ENCODE data around the gene RNF186.
"Not testable (repeated sequence)": the region's sequence is repeated elsewhere in the genome, so short reads cannot be mapped to it uniquely, and the experiment has no call there.

RNF186 gene

GRCh38 chr1:19849307-19849706 is 34.2 kb upstream of the RNF186 start:
- not testable (repeated sequence) for H3K14ac ChIP-seq (ENCODE audit: low read length)
- WGBS, 2 donors (ENCODE audit: extremely low coverage in 2 of 2, insufficient read length in 2 of 2, insufficient replicate concordance in 1 of 2): no CpG with 5 or more reads among the region's 3 CpGs

DNA sequence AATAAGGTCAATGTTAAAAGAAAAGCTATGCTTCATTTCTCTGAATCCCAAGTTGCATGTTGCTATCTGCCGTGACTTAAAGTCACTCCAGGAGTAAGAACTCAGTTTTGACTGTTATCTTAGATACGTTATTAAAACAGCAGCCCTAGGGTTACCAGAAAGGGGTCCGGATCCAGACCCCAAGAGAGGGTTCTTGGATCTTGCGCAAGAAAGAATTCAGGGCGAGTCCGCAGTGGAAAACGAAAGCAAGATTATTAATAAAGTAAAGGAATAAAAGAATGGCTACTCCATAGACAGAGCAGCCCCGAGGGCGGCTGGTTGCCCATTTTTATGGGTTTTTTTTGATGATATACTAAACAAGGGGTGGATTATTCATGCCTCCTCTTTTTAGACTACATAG is 32.3 kb upstream of the RNF186 start:
- no CpG with 5 or more reads among the region's 9 CpGs for WGBS, 2 donors (ENCODE audit: extremely low coverage in 2 of 2, insufficient read length in 2 of 2, insufficient replicate concordance in 1 of 2)
- not testable (repeated sequence) for H2BK5ac ChIP-seq (ENCODE audit: low read length); H3K4me2 ChIP-seq (ENCODE audit: insufficient read depth, low read length, poor library complexity, severe bottlenecking); H2BK15ac ChIP-seq (ENCODE audit: low read length); H3K23ac ChIP-seq (ENCODE audit: low read depth, low read length, poor library complexity); H3K18ac ChIP-seq (ENCODE audit: low read length); H3K36me3 ChIP-seq (replicated peaks in 1 of 2; ENCODE audit: control insufficient read depth in 2 of 2, insufficient read depth in 2 of 2, low read length in 2 of 2); H3K4me1 ChIP-seq (ENCODE audit: control insufficient read depth in 2 of 2, insufficient read depth in 1 of 2, low read depth in 1 of 2, low read length in 2 of 2); H2AFZ ChIP-seq (ENCODE audit: low read length); H3K4ac ChIP-seq (ENCODE audit: low read length); H3K27ac ChIP-seq (replicated peaks; ENCODE audit: low read length); H3K79me1 ChIP-seq (ENCODE audit: low read depth, low read length); H3K4me3 ChIP-seq (ENCODE audit: low read length in 2 of 2); H2BK120ac ChIP-seq (ENCODE audit: low read depth, low read length); H3K9ac ChIP-seq (ENCODE audit: low read depth, low read length, poor library complexity); H2BK12ac ChIP-seq (ENCODE audit: low read length); H3K14ac ChIP-seq (ENCODE audit: low read length); H4K8ac ChIP-seq (ENCODE audit: low read depth, low read length); H2AK5ac ChIP-seq (ENCODE audit: low read depth, low read length); H3K9me3 ChIP-seq (replicated peaks in 1 of 2; ENCODE audit: control insufficient read depth in 2 of 2, insufficient read depth in 1 of 2, low read depth in 1 of 2, low read length in 2 of 2); DNase-seq (ENCODE audit: low spot score); H4K91ac ChIP-seq (ENCODE audit: low read depth, low read length, poor library complexity)
- peaks cover 0 to 34% (median 0%) of the 10 kb centered on the region in 3 experiments for H3K27me3 ChIP-seq (ENCODE audit: control insufficient read depth in 3 of 3, insufficient read depth in 3 of 3, low read depth in 1 of 3, low read length in 3 of 3)

More at GRCh38 chr1:19849307-19849706, 34.2 kb upstream of the RNF186 start:
- H2AFZ ChIP-seq (ENCODE audit: low read length); H2BK5ac ChIP-seq (ENCODE audit: low read length); H3K4ac ChIP-seq (ENCODE audit: low read length); H3K27ac ChIP-seq (replicated peaks; ENCODE audit: low read length); H3K79me1 ChIP-seq (ENCODE audit: low read depth, low read length); H3K4me2 ChIP-seq (ENCODE audit: insufficient read depth, low read length, poor library complexity, severe bottlenecking); H3K36me3 ChIP-seq (replicated peaks in 1 of 2; ENCODE audit: control insufficient read depth in 2 of 2, insufficient read depth in 2 of 2, low read length in 2 of 2); H2BK12ac ChIP-seq (ENCODE audit: low read length); H4K91ac ChIP-seq (ENCODE audit: low read depth, low read length, poor library complexity); H2BK120ac ChIP-seq (ENCODE audit: low read depth, low read length); H3K4me1 ChIP-seq (ENCODE audit: control insufficient read depth in 2 of 2, insufficient read depth in 1 of 2, low read depth in 1 of 2, low read length in 2 of 2); H2BK15ac ChIP-seq (ENCODE audit: low read length); H2AK5ac ChIP-seq (ENCODE audit: low read depth, low read length); H3K23ac ChIP-seq (ENCODE audit: low read depth, low read length, poor library complexity); H3K4me3 ChIP-seq (ENCODE audit: low read length in 2 of 2); H3K9ac ChIP-seq (ENCODE audit: low read depth, low read length, poor library complexity); DNase-seq (ENCODE audit: low spot score); H3K9me3 ChIP-seq (replicated peaks in 1 of 2; ENCODE audit: control insufficient read depth in 2 of 2, insufficient read depth in 1 of 2, low read depth in 1 of 2, low read length in 2 of 2); H3K18ac ChIP-seq (ENCODE audit: low read length); H4K8ac ChIP-seq (ENCODE audit: low read depth, low read length): not testable (repeated sequence)
- peaks cover 0 to 34% (median 0%) of the 10 kb centered on the region in 3 experiments for H3K27me3 ChIP-seq (ENCODE audit: control insufficient read depth in 3 of 3, insufficient read depth in 3 of 3, low read depth in 1 of 3, low read length in 3 of 3)

DNA sequence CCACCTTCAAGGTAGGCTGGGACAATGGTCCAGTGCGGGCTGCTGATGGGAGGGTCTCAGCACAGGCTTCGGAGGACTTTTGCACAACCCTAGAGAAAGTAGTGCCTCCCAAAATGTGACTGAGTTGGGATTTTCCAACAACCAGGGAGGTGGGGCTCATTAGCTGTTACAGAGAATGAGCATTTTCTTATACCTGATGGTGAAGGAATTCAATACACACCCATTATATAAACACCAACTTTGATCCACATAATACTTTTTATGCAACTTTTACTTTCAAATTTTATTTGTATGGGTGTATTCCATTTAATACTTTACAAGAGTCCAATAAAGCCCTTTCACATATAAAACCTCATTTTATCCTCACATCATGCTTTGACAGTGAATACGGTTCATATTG is 31.3 kb upstream of the RNF186 start:
- Histone ChIP-seq H3K9me3 (replicated peaks in 1 of 2; ENCODE audit: control insufficient read depth in 2 of 2, insufficient read depth in 1 of 2, low read depth in 1 of 2, low read length in 2 of 2) (no peaks in the 10 kb centered on the region), H3K14ac (ENCODE audit: low read length) (no peak overlapping the region), H3K4me1 (ENCODE audit: control insufficient read depth in 2 of 2, insufficient read depth in 1 of 2, low read depth in 1 of 2, low read length in 2 of 2) (no peaks in the 10 kb centered on the region), H3K4ac (ENCODE audit: low read length) (no peak overlapping the region), H2AFZ (ENCODE audit: low read length) (no peak overlapping the region), H2BK5ac (ENCODE audit: low read length) (no peak overlapping the region), H3K4me3 (ENCODE audit: low read length in 2 of 2) (no peak overlapping the region), H3K9ac (ENCODE audit: low read depth, low read length, poor library complexity) (no peak overlapping the region), H3K79me1 (ENCODE audit: low read depth, low read length) (no peaks in the 10 kb centered on the region), H3K27ac (replicated peaks; ENCODE audit: low read length) (no peak overlapping the region), H3K18ac (ENCODE audit: low read length) (no peak overlapping the region), H2BK120ac (ENCODE audit: low read depth, low read length) (no peak overlapping the region), H3K27me3 (ENCODE audit: control insufficient read depth in 3 of 3, insufficient read depth in 3 of 3, low read depth in 1 of 3, low read length in 3 of 3) (peaks cover 0 to 34% (median 0%) of the 10 kb centered on the region in 3 experiments), H2BK12ac (ENCODE audit: low read length) (no peak overlapping the region), H2AK5ac (ENCODE audit: low read depth, low read length) (no peak overlapping the region), H3K36me3 (replicated peaks in 1 of 2; ENCODE audit: control insufficient read depth in 2 of 2, insufficient read depth in 2 of 2, low read length in 2 of 2) (no peaks in the 10 kb centered on the region), H2BK15ac (ENCODE audit: low read length) (no peak overlapping the region), H4K91ac (ENCODE audit: low read depth, low read length, poor library complexity) (no peak overlapping the region), H3K4me2 (ENCODE audit: insufficient read depth, low read length, poor library complexity, severe bottlenecking) (no peak overlapping the region), H3K23ac (ENCODE audit: low read depth, low read length, poor library complexity) (no peak overlapping the region), H4K8ac (ENCODE audit: low read depth, low read length) (no peak overlapping the region)
- WGBS, 2 donors (ENCODE audit: extremely low coverage in 2 of 2, insufficient read length in 2 of 2, insufficient replicate concordance in 1 of 2): no CpG with 5 or more reads among the region's 3 CpGs
- no peak for DNase-seq (ENCODE audit: low spot score)

DNA sequence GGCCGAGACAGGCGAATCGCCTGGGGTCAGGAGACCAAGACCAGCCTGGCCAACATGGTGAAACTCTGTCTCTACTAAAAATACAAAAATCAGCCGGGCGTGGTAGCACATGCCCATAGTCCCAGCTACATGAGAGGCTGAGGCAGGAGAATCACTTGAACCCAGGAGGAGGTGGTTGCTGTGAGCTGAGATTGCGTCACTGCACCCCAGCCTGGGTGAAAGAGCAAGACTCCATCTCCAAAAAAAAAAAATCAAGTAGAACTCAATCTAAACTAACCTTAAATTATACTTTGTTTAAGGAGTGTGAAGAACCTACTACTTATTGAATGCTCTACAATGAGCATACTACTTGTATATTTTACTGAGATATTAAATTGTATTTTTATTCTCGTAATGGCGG is 30.5 kb upstream of the RNF186 start:
- H2BK5ac ChIP-seq (ENCODE audit: low read length): no peak overlapping the region
- no peak overlapping the region for H3K14ac ChIP-seq (ENCODE audit: low read length)
- no peak overlapping the region for H4K8ac ChIP-seq (ENCODE audit: low read depth, low read length)
- no peak overlapping the region for H2AK5ac ChIP-seq (ENCODE audit: low read depth, low read length)
- H3K23ac ChIP-seq (ENCODE audit: low read depth, low read length, poor library complexity): no peak overlapping the region
- no peak overlapping the region for H3K4me3 ChIP-seq (ENCODE audit: low read length in 2 of 2)
- no peak overlapping the region for H3K27ac ChIP-seq (replicated peaks; ENCODE audit: low read length)
- no peak overlapping the region for H3K4me2 ChIP-seq (ENCODE audit: insufficient read depth, low read length, poor library complexity, severe bottlenecking)
- H3K18ac ChIP-seq (ENCODE audit: low read length): no peak overlapping the region
- no peaks in the 10 kb centered on the region for H3K9me3 ChIP-seq (replicated peaks in 1 of 2; ENCODE audit: control insufficient read depth in 2 of 2, insufficient read depth in 1 of 2, low read depth in 1 of 2, low read length in 2 of 2)
- no peaks in the 10 kb centered on the region for H3K36me3 ChIP-seq (replicated peaks in 1 of 2; ENCODE audit: control insufficient read depth in 2 of 2, insufficient read depth in 2 of 2, low read length in 2 of 2)
- H2BK15ac ChIP-seq (ENCODE audit: low read length): no peak overlapping the region
- no peak overlapping the region for H3K4ac ChIP-seq (ENCODE audit: low read length)
- no peak overlapping the region for H3K9ac ChIP-seq (ENCODE audit: low read depth, low read length, poor library complexity)
- H2AFZ ChIP-seq (ENCODE audit: low read length): no peak overlapping the region
- H4K91ac ChIP-seq (ENCODE audit: low read depth, low read length, poor library complexity): no peak overlapping the region
- H2BK12ac ChIP-seq (ENCODE audit: low read length): no peak overlapping the region
- DNase-seq (ENCODE audit: low spot score): no peak
- H3K27me3 ChIP-seq (ENCODE audit: control insufficient read depth in 3 of 3, insufficient read depth in 3 of 3, low read depth in 1 of 3, low read length in 3 of 3): peaks cover 0 to 34% (median 0%) of the 10 kb centered on the region in 3 experiments
- H3K79me1 ChIP-seq (ENCODE audit: low read depth, low read length): no peaks in the 10 kb centered on the region
- no peaks in the 10 kb centered on the region for H3K4me1 ChIP-seq (ENCODE audit: control insufficient read depth in 2 of 2, insufficient read depth in 1 of 2, low read depth in 1 of 2, low read length in 2 of 2)
- H2BK120ac ChIP-seq (ENCODE audit: low read depth, low read length): no peak overlapping the region
- WGBS, 2 donors (ENCODE audit: extremely low coverage in 2 of 2, insufficient read length in 2 of 2, insufficient replicate concordance in 1 of 2): no CpG with 5 or more reads among the region's 8 CpGs

All from neuronal stem cell (in vitro differentiated cells).